Pons (tissue), 1 donor: ENCODE measurements around the gene KLRC4.
A peak's percentile ranks its signal among the peaks of the same experiment; 100 is the strongest.
"Not testable (repeated sequence)": the region's sequence is repeated elsewhere in the genome, so short reads cannot be mapped to it uniquely, and the experiment has no call there.

Source experiments
- DNase-seq: peaks from one replicate; pipeline ENCODE4 v3.0.0-alpha.2; 2016; ENCODE audit warnings: low spot score

The KLRC4 gene

GRCh38 chr12:10409392-10409791 is at the start of gene KLRC4:
KLRC4 (minus strand) TSS chr12:10409757; CDS start chr12:10409575, 182 bp downstream.
- DNase-seq = peak; percentile 7

GRCh38 chr12:10457760-10458159 is 48.2 kb upstream of the KLRC4 start:
- DNase-seq = no peak

GRCh38 chr12:10456856-10457255 is 47.3 kb upstream of the KLRC4 start:
- no peak for DNase-seq

GRCh38 chr12:10455766-10456165 is 46.2 kb upstream of the KLRC4 start:
- DNase-seq = no peak

GRCh38 chr12:10454531-10454930 is 45.0 kb upstream of the KLRC4 start:
- DNase-seq = no peak

- DNase-seq = no peak
These were observed 43.6 kb upstream of the KLRC4 start, which contains the start of gene KLRC1 for GRCh38 chr12:10453156-10453555. KLRC1 (minus strand) TSS chr12:10453377; CDS start chr12:10451156, 2,221 bp downstream.

GRCh38 chr12:10448236-10448635 is 38.7 kb upstream of the KLRC4 start:
- no peak for DNase-seq

- DNase-seq = not testable (repeated sequence)
These were observed 36.5 kb upstream of the KLRC4 start for GRCh38 chr12:10446052-10446451.

GRCh38 chr12:10441144-10441543 is 31.6 kb upstream of the KLRC4 start:
- DNase-seq = not testable (repeated sequence)

GRCh38 chr12:10439608-10440274 is 30.2 kb upstream of the KLRC4 start:
- DNase-seq = not testable (repeated sequence)

- DNase-seq = not testable (repeated sequence)
These were observed 28.0 kb upstream of the KLRC4 start for GRCh38 chr12:10437601-10438000.

GRCh38 chr12:10435816-10436215 is 26.3 kb upstream of the KLRC4 start, which contains the start of gene KLRC2:
KLRC2 (minus strand) TSS chr12:10436010; CDS start chr12:10435986, 24 bp downstream.
- peak; percentile 38 for DNase-seq

- not testable (repeated sequence) for DNase-seq
These were observed 21.1 kb upstream of the KLRC4 start for GRCh38 chr12:10430623-10431022.

- DNase-seq = peak; percentile 15
These were observed 16.4 kb upstream of the KLRC4 start for GRCh38 chr12:10425938-10426337.

GRCh38 chr12:10424260-10424899 is 14.8 kb upstream of the KLRC4 start:
- DNase-seq = not testable (repeated sequence)

GRCh38 chr12:10422159-10422558 is 12.6 kb upstream of the KLRC4 start:
- DNase-seq = not testable (repeated sequence)

- DNase-seq = not testable (repeated sequence)
These were observed 10.8 kb upstream of the KLRC4 start, which contains the start of gene KLRC3 for GRCh38 chr12:10420334-10420733. KLRC3 (minus strand) TSS chr12:10420595; CDS start chr12:10420550, 45 bp downstream.

- DNase-seq = no peak
These were observed 715 bp downstream of the KLRC4 start for GRCh38 chr12:10408842-10409241.

- no peak for DNase-seq
These were observed 2.8 kb downstream of the KLRC4 start for GRCh38 chr12:10406725-10407124.

- no peak for DNase-seq
These were observed 4.3 kb downstream of the KLRC4 start for GRCh38 chr12:10405294-10405693.

- no peak for DNase-seq
These were observed 4.8 kb downstream of the KLRC4 start for GRCh38 chr12:10404798-10405197.

- no peak for DNase-seq
These were observed 8.7 kb downstream of the KLRC4 start for GRCh38 chr12:10400829-10401228.

- no peak for DNase-seq
These were observed 11.4 kb downstream of the KLRC4 start for GRCh38 chr12:10398168-10398567.
